Activated CD8-positive, alpha-beta T cell treated with anti-CD3 and anti-CD28 coated beads for 36 hours (primary cell): ENCODE data around the gene CNNM3. TPM values are rescaled to one million over a fixed set of nuclear protein-coding genes. Genes with fewer than 3 reads are reported as not detected.
"Not testable (repeated sequence)": the region's sequence is repeated elsewhere in the genome, so short reads cannot be mapped to it uniquely, and the experiment has no call there.

ENCODE experiments used
- ATAC-seq: fragments of 200-7000 bp; cut with Tn5 transposase; one replicate; pipeline ENCODE4 v1.10.0; 2021; ENCODE audit warnings: mild to moderate bottlenecking, moderate library complexity
- CTCF ChIA-PET: fragments of 350-600 bp; sonication (Branson Sonifier 250); formaldehyde crosslinking; loops from one replicate; lab custom pipeline; 2021; ENCODE audit warnings: antibody characterized with exemption; lab: Charles Lee
- POLR2A ChIA-PET: fragments of 350-600 bp; sonication (Branson Sonifier 250); formaldehyde crosslinking; loops from one replicate; lab custom pipeline; 2021; ENCODE audit warnings: antibody characterized with exemption; lab: Charles Lee
- DNase-seq: peaks from one replicate; pipeline ENCODE4 v3.0.0-alpha.2; 2020
- H3K27ac Mint-ChIP-seq: one replicate; pipeline ENCODE4 v1.8.0; 2021; ENCODE audit warnings: mild to moderate bottlenecking, mixed read lengths
- H3K27me3 Mint-ChIP-seq: one replicate; pipeline ENCODE4 v1.8.0; 2021; ENCODE audit warnings: mixed read lengths
- H3K36me3 Mint-ChIP-seq: one replicate; pipeline ENCODE4 v1.8.0; 2021; ENCODE audit warnings: low read depth, mixed read lengths
- H3K4me1 Mint-ChIP-seq: one replicate; pipeline ENCODE4 v1.8.0; 2021; ENCODE audit warnings: low read depth, mixed read lengths
- H3K4me3 Mint-ChIP-seq: one replicate; pipeline ENCODE4 v1.8.0; 2021; ENCODE audit warnings: mild to moderate bottlenecking, moderate library complexity, mixed read lengths
- H3K9me3 Mint-ChIP-seq: one replicate; pipeline ENCODE4 v1.8.0; 2021; ENCODE audit warnings: mixed read lengths
- CTCF ChIP-seq: fragments of 200-600 bp; IDR thresholded peaks from one replicate; pipeline ENCODE4 v1.8.0; 2022; ENCODE audit warnings: antibody characterized with exemption, mild to moderate bottlenecking
- intact Hi-C: fragments of 100-400 bp; cut with micrococcal nuclease; formaldehyde crosslinking; loops from one replicate; pipeline ENCODE4 v1.10.0; 2022
- total RNA-seq, 2 experiments: library from RNA; stranded (reverse); gene quantifications; one replicate each; pipeline ENCODE4 v1.2.3, GENCODE V29; 2021

Gene CNNM3
- total RNA-seq, 2 experiments from 2014 or later, result 15.8 to 19.3 TPM

DNA sequence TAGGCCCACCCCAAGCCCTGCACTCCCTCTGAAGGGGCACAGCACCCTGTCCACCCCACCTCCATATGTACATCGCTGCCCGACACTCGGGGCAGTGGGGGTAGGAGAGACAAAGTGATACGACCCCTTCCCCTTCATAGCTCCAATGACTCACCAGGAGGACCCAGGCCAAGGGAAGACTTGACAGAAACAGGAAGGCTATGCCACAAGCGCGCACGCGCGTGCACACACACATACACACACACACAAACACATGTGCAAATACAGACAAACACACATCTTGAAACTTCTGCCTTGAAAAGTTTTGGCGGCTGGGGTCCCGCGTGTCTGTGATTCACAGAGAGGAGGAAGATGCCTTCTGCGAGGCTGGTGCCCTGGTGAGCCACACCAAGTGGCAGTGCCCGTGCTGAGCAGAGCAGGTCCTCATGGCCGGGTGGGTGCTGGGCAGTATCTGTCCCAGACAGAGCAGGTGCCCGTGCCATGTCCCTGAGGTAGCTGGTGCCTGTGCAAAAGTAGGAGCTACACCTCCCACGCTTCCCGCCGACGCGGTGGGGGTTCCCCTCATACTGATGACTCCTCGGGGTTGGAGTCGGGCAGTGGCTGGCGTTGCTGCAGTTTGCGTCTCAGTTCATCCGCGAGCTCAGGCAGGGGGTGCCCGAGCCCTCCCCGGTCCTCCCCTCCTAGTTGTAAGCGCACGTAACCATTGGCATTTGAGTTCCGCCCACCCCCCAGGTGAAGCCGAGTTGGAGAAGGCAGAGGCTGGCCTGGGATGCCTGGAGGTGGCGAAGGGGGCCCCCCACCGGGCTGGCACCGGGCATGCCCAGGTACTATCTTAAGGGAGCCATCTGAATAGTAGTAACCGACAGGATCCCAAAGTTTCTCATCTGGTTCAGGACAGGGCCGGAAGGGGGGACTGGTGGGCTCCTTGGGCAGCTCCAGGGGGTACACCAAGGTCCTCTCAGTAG, 44.3 kb downstream of the CNNM3 start:
- no peak for TF ChIP-seq CTCF
- Mint-ChIP-seq H3K27me3 (no peaks in the 10 kb centered on the region), H3K36me3 (peaks cover 6% of the 10 kb centered on the region), H3K4me3 (no peak overlapping the region), H3K4me1 (peaks cover 21% of the 10 kb centered on the region), H3K9me3 (no peaks in the 10 kb centered on the region), H3K27ac (peak overlapping the region; percentile 25)
- DNase-seq, result peak; percentile 71
- ChIA-PET CTCF (interaction anchor here (1.1 to 7.0 kb wide), 5 partner anchors 8 to 252 kb away, joined by 4 to 147 read pairs (median 33); partner anchors contain the start of gene ANKRD36), POLR2A (interaction anchor here (0.6 to 1.0 kb wide), 3 partner anchors 18 to 29 kb away, joined by 3 read pairs; no protein-coding TSS in a partner anchor)
- no peak for ATAC-seq
- intact Hi-C loops, result no loop called here

DNA sequence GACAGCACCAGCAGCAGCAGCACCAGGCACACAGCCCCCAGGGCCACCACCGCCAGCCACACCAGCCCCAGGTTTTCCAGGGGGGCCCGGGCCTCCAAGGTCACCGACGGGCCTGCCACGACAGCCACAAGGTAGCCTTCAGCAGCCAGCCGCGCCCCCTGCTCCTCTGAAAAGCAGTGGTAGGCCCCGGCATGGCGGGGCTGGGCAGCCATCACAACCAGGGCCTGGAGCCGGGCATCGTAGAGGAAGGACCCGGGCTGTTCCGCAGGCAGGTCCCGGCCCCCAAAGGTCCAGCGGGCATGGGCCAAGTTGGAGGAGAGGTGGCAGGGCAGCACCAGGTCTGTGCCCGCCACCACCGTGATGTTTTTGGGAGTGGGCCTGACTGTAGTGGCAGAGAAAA, 45.0 kb downstream of the CNNM3 start:
- intact Hi-C loops, result no loop called here

DNA sequence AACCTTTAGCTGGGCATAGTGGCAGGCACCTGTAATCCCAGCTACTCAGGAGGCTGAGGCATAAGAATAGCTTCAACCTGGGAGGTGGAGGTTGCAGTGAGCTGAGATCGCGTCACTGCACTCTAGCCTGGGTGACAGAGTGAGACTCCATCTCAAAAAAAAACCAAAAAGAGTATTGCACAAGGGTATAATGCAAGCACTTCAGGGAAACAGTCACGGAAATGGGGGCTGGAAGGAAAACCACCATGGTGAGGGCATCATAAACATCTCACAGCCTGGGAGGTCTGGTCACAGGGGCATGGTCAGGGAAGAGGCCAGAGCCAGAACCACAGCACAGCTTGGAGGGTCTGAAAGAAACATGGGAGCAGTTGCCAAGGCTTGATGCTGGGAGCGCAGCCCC, 47.0 kb downstream of the CNNM3 start:
- DNase-seq, H3K27me3 Mint-ChIP-seq, ATAC-seq, H3K4me3 Mint-ChIP-seq, H3K9me3 Mint-ChIP-seq, H3K27ac Mint-ChIP-seq, intact Hi-C loops, CTCF ChIA-PET: not testable (repeated sequence)
- Mint-ChIP-seq H3K36me3 (peaks cover 14% of the 10 kb centered on the region), H3K4me1 (peaks cover 24% of the 10 kb centered on the region)
- POLR2A ChIA-PET, result interaction anchor here (1.6 kb wide), 1 partner anchor 33 kb away, joined by 4 read pairs; no protein-coding TSS in a partner anchor

More for the DNA sequence above, 45.0 kb downstream of the CNNM3 start:
- Mint-ChIP-seq H3K27me3 (no peaks in the 10 kb centered on the region), H3K4me3 (no peak overlapping the region), H3K36me3 (peaks cover 10% of the 10 kb centered on the region), H3K9me3 (no peaks in the 10 kb centered on the region), H3K27ac (no peak overlapping the region), H3K4me1 (peaks cover 21% of the 10 kb centered on the region)
- no peak for TF ChIP-seq CTCF
- DNase-seq, result no peak
- no peak for ATAC-seq
- ChIA-PET POLR2A (interaction anchor here (0.9 to 1.0 kb wide), 2 partner anchors 19 to 24 kb away, joined by 3 read pairs; no protein-coding TSS in a partner anchor), CTCF (interaction anchor here (1.0 to 7.0 kb wide), 5 partner anchors 7 to 251 kb away, joined by 3 to 147 read pairs (median 8); partner anchors contain the start of gene ANKRD36)

GRCh38 chr2:96863575-96864342, 47.7 kb downstream of the CNNM3 start:
- ChIA-PET POLR2A (interaction anchor here (1.6 kb wide), 1 partner anchor 32 kb away, joined by 4 read pairs; no protein-coding TSS in a partner anchor), CTCF (interaction anchor here (1.9 kb wide), 1 partner anchor 88 kb away, joined by 10 read pairs; no protein-coding TSS in a partner anchor)
- Mint-ChIP-seq H3K27ac (no peak overlapping the region), H3K9me3 (no peaks in the 10 kb centered on the region), H3K4me3 (no peak overlapping the region), H3K4me1 (peaks cover 24% of the 10 kb centered on the region), H3K36me3 (peaks cover 14% of the 10 kb centered on the region), H3K27me3 (no peaks in the 10 kb centered on the region)
- intact Hi-C loops, result no loop called here
- ATAC-seq (no peak), DNase-seq (no peak)
- no peak for TF ChIP-seq CTCF
